Measurements from ENCODE around the gene BST1.

DNA sequence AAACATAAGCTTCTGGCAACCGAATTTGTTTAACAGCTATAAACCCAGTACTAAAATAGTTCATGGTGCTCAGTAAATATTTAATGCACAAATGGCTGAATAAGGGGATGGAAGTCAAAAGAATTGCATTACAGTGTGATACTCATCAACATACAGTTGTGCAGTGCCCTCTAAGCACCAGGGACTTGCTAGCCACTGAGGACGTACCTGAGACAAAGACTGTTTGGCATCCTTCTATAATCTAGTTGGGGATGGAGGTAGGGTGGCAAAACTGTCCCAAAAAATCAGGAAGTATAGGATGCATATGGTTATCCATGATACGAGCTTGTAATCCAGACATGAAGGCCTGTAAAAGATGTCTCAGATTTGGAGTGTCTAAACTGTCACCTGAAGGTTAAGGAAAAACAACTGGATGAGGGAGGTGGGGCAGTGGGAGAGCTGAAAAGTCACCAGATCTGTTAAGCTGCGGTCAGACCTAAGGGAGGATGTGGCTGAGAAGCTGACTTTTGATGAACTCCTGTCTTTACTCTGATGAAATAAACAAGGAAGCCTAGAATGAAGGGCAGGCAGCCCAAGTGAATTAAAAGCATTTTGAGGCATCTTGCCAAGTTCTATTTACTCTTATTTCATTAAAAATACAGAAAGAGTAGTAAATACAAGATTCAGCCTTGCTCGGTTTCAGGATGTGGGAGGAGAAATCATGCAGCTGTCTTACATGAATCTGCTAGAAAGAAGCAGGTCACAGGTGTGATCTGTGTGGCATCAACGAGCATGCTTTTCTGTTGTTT, 63.2 kb downstream of the BST1 start:
- TF ChIP-seq EZH2phosphoT487 (IDR thresholded peaks at IDR 0.05; ENCODE audit: insufficient read depth, low read depth), result no peak
- TF ChIP-seq EZH2 (IDR thresholded peaks at IDR 0.05; ENCODE audit: insufficient read depth, poor library complexity, severe bottlenecking), result no peak
